Progenitor cell of endocrine pancreas (in vitro differentiated cells): ENCODE measurements around the gene SERHL2. TPM values are rescaled to one million over a fixed set of nuclear protein-coding genes. Genes with fewer than 3 reads are reported as not detected.
"Not testable (repeated sequence)": the region's sequence is repeated elsewhere in the genome, so short reads cannot be mapped to it uniquely, and the experiment has no call there.

Experiments
- DNase-seq: peaks from one replicate; pipeline ENCODE4 v3.0.0; 2021; ENCODE audit warnings: low spot score; ENCODE audit not compliant: unreplicated experiment
- H3K27ac Mint-ChIP-seq: 2 replicates; pipeline ENCODE4 v1.8.0; 2021; ENCODE audit warnings: mild to moderate bottlenecking, moderate library complexity, mixed read lengths
- H3K27me3 Mint-ChIP-seq: 2 replicates; pipeline ENCODE4 v1.8.0; 2021; ENCODE audit warnings: mixed read lengths
- H3K36me3 Mint-ChIP-seq: 2 replicates; pipeline ENCODE4 v1.8.0; 2022; ENCODE audit warnings: mixed read lengths; ENCODE audit not compliant: insufficient read depth
- H3K4me1 Mint-ChIP-seq: 2 replicates; pipeline ENCODE4 v1.8.0; 2021; ENCODE audit warnings: low read depth, mixed read lengths
- H3K4me3 Mint-ChIP-seq: 2 replicates; pipeline ENCODE4 v1.8.0; 2021; ENCODE audit warnings: low read depth, mild to moderate bottlenecking, moderate library complexity, mixed read lengths
- H3K9me3 Mint-ChIP-seq: 2 replicates; pipeline ENCODE4 v1.8.0; 2021; ENCODE audit warnings: low read depth, mixed read lengths
- total RNA-seq: library from RNA; stranded (reverse); gene quantifications from 2 replicates; pipeline ENCODE4 v1.2.1, GENCODE V29; 2021
- TF ChIP-seq, protein P1 (sequence below): fragments of 200-600 bp; sonication (generic); IDR thresholded peaks from one replicate; pipeline ENCODE4 v1.5.0; 2021; ENCODE audit warnings: antibody characterized with exemption, mild to moderate bottlenecking; ENCODE audit not compliant: unreplicated experiment

Gene SERHL2
- total RNA-seq, 1 donor from 2014 or later, result 0.69 TPM

DNA sequence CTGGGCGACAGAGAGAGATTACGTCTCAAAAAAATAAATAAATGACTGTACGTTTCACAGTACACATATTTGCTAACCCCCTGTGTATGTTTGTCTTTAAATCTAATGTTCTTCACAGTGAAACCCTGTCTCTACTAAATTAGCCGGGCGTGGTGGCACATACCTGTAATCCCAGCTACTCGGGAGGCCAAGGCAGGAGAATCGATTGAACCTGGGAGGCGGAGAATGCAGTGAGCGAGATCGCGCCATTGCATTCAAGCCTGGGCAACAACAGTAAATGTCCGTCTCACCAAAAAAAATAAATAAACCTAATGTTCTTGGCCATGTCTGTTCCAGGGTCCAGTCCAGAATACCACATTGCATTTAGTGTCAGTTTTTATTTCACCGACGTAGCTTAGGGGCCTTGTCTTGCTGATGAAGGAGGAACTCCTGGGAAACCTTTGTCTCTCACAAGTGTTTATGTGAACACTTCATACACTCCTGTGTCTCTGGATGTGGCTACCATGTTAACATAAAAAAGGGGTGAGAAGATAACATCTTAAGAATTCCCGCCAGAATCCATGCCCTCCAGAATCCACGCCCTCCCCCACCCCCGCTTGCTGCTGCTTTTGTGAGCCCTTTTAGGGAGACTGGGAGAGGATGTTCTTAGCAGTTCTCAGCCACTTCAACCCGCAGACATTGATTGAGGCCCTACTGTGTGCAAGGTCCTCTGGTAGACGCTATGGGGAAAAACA is 5.0 kb upstream of the SERHL2 start:
- no peak for DNase-seq
- no peaks in the 10 kb centered on the region for H3K36me3 Mint-ChIP-seq
- peaks cover 10% of the 10 kb centered on the region for H3K9me3 Mint-ChIP-seq
- H3K27me3 Mint-ChIP-seq, result peaks cover 42% of the 10 kb centered on the region
- H3K4me1 Mint-ChIP-seq, result peaks cover 8% of the 10 kb centered on the region
- no peak overlapping the region for H3K27ac Mint-ChIP-seq
- TF ChIP-seq, protein P1, sequence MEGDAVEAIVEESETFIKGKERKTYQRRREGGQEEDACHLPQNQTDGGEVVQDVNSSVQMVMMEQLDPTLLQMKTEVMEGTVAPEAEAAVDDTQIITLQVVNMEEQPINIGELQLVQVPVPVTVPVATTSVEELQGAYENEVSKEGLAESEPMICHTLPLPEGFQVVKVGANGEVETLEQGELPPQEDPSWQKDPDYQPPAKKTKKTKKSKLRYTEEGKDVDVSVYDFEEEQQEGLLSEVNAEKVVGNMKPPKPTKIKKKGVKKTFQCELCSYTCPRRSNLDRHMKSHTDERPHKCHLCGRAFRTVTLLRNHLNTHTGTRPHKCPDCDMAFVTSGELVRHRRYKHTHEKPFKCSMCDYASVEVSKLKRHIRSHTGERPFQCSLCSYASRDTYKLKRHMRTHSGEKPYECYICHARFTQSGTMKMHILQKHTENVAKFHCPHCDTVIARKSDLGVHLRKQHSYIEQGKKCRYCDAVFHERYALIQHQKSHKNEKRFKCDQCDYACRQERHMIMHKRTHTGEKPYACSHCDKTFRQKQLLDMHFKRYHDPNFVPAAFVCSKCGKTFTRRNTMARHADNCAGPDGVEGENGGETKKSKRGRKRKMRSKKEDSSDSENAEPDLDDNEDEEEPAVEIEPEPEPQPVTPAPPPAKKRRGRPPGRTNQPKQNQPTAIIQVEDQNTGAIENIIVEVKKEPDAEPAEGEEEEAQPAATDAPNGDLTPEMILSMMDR, result no peak
- no peak overlapping the region for H3K4me3 Mint-ChIP-seq

DNA sequence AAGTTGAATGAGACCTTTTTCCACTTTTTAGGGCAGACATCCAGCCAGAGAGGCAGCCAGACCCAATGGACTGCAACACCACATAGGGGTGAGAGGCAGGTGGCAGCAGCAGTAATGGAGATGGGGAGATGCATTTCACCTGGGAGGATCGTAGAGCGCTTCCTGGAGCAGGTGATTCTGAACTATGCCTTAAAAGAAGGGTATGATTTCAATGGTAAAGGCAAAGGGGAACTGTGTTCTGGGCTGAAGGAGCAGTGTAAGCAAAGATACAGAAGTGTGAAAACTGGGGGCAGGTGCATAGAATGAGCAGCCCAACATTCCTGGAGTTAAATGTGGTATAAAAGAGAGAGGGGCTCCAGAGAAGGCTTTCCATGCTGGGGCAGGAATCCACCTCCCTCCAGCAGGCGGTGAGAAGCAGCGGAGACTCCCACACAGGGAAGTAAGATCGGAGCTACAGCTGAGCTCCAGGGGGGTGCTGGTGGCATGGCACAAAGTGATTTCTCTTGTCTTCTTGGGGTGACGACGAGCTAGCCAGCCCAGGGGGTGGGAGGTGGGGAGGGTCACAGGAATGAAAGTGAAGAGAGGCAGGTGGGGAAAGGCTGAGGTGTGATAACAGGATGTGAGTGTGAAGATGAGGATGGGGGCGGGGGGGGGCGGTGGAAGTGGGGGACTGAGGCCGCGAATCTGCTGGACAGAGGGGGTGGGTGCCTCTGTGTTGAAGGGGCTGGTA is 4.3 kb upstream of the SERHL2 start:
- Mint-ChIP-seq H3K4me1 (peaks cover 8% of the 10 kb centered on the region), H3K27ac (no peak overlapping the region), H3K36me3 (no peaks in the 10 kb centered on the region), H3K4me3 (no peak overlapping the region), H3K9me3 (peaks cover 10% of the 10 kb centered on the region), H3K27me3 (peaks cover 47% of the 10 kb centered on the region)
- DNase-seq, result no peak
- TF ChIP-seq, protein P1, result no peak

DNA sequence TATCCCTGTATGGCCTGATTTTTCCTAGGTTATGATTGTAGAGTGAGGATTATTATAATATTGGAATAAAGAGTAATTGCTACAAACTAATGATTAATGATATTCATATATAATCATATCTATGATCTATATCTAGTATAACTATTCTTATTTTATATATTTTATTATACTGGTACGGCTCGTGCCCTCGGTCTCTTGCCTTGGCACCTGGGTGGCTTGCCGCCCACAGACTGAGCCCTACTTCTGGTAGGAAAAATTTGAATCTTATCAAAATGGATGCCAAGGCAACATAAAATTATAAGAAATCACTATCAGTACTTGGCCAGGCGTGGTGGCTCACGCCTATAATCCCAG is 1.5 kb upstream of the SERHL2 start:
- Mint-ChIP-seq H3K4me3 (peak overlapping the region; percentile 21), H3K27me3 (peaks cover 44% of the 10 kb centered on the region), H3K9me3 (peaks cover 10% of the 10 kb centered on the region)
- DNase-seq, H3K27ac Mint-ChIP-seq, H3K4me1 Mint-ChIP-seq, H3K36me3 Mint-ChIP-seq: not testable (repeated sequence)

DNA sequence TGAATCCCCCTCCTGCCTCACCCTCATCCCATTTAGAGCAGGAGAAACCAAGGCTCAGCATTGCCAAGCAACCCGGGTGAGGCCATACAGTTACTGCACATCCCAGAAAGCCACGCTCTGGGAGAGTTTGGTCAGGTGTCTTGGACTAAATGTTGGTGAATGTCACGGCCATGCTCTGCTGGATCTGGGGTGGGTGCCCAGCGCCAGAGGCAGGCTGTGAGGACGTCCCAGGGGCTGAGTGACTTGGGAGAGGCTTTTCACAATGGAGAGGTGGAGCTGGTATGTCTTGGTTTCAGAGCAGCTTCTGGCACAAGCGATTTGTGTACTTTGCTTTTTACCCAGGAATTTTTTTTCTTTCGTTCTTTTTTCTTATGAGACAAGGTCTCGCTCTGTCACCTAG is 6.6 kb downstream of the SERHL2 start:
- peaks cover 1% of the 10 kb centered on the region for H3K36me3 Mint-ChIP-seq
- H3K9me3 Mint-ChIP-seq, result no peaks in the 10 kb centered on the region
- H3K27ac Mint-ChIP-seq, result no peak overlapping the region
- TF ChIP-seq, protein P1, result no peak
- peaks cover 5% of the 10 kb centered on the region for H3K27me3 Mint-ChIP-seq
- no peak for DNase-seq
- no peak overlapping the region for H3K4me3 Mint-ChIP-seq
- H3K4me1 Mint-ChIP-seq, result peaks cover 8% of the 10 kb centered on the region

DNA sequence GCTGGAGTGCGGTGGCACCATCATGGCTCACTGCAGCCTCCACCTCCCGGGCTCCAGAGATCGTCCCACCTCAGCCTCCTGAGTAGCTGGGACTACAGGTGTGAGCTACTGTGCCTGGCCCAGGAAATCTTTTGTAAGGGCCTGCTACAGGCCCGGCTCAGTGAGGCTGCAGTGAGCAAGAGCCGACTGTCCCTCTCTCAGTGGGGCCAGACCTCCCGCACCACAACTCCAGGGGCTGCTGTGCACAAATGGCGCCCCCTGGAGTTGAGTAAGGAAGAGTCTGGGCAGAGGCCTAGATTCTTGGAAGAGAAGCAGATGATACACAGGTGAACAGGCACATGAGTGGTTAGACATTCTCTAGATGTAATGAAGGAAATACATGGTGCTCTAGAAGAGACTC is 7.0 kb downstream of the SERHL2 start:
- H3K27ac Mint-ChIP-seq, result no peak overlapping the region
- H3K36me3 Mint-ChIP-seq, result peaks cover 3% of the 10 kb centered on the region
- H3K4me1 Mint-ChIP-seq, result peaks cover 8% of the 10 kb centered on the region
- H3K9me3 Mint-ChIP-seq, result no peaks in the 10 kb centered on the region
- H3K27me3 Mint-ChIP-seq, result peaks cover 5% of the 10 kb centered on the region
- no peak overlapping the region for H3K4me3 Mint-ChIP-seq
- no peak for DNase-seq
- TF ChIP-seq, protein P1, result peak; percentile 52

DNA sequence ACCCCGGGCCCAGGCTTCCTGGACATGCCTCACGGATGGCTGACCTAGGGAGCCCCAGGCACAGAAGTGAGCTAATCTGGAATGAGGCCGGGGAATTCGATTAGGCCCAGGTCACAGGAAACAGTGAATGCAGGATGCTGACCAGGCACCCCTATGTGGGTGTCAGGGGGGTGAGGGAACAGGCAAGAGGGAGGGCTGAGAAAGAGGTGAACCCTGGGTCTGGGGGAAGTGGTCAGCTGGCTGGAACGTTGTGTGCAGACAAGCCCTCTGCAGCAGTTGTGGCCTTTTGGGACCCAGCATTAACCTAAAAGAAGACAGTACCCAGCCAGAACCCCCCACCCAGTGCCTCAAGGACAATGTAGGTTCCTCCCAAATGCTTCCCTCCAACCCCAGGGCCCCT is 8.1 kb downstream of the SERHL2 start:
- H3K27me3 Mint-ChIP-seq, result peaks cover 5% of the 10 kb centered on the region
- peaks cover 8% of the 10 kb centered on the region for H3K4me1 Mint-ChIP-seq
- TF ChIP-seq, protein P1, result no peak
- no peaks in the 10 kb centered on the region for H3K9me3 Mint-ChIP-seq
- H3K27ac Mint-ChIP-seq, result no peak overlapping the region
- H3K4me3 Mint-ChIP-seq, result no peak overlapping the region
- H3K36me3 Mint-ChIP-seq, result peaks cover 3% of the 10 kb centered on the region
- no peak for DNase-seq
